Measurements from ENCODE around the gene MKKS. TPM values are rescaled to one million over a fixed set of nuclear protein-coding genes. Genes with fewer than 3 reads are reported as not detected.
A peak's percentile ranks its signal among the peaks of the same experiment; 100 is the strongest.

MKKS gene
- 15.1 and 16.3 TPM in 2 replicates for total RNA-seq (2014; rRNA removed; shearing (Covaris generic))

DNA sequence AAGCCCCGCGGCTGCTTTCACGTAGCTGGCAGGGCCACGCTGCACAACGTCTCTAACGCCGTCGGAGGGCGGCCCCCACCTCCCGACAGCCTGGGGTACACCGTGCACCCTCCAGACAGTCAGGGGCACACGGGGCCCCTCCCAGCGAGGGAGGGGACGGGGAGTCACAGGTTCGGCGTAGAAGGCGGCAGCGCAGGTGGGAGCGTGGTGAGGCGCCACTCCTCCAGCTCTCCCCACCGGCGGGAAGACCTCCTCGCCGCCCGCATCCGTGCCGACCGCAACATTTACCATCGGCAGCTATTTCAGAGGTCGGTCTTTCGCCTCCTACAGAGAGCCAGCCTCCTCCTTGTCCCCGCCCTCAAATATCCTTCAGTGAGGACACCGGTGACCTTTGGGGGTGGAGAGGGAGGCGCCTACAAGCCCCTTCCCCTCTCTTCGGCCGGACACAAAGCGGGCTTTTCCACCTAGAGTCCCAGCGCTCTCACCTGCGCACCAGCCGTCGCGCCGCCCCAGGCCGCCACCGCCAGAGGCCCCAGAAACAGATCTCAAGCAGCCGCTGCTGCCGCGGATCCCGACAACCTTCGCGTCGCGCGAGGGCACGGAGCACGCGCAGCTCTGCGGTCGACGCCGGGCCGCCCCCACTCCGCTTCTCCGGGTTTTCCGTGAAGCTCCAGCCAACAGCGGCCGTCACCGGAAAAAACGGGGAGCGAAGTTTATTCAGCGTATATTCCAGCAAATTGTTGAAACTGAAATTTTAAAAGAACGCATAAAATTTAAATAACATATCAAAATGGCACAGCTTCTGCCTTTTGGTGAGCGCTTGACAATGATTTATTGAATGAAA is at the start of gene MKKS:
MKKS (minus strand) TSS at position 600 of the 844 bp plus-strand sequence. CDS start 20,708 bp downstream, outside the sequence.
- H3K27ac ChIP-seq: peak within 1 kb of the TSS; percentile 91
- no peaks in the 10 kb centered on the region for H3K36me3 ChIP-seq
- H3K9me3 ChIP-seq (replicated peaks): no peaks in the 10 kb centered on the region
- H3K27me3 ChIP-seq: no peaks in the 10 kb centered on the region
- H3K4me1 ChIP-seq: peaks cover 17% of the 10 kb centered on the region
- DNase-seq: peak; percentile 91 to 93
- H3K4me3 ChIP-seq: peak within 1 kb of the TSS; percentile 82

- Histone ChIP-seq H3K4me3 (no peak overlapping the region), H3K9me3 (replicated peaks) (no peaks in the 10 kb centered on the region), H3K27ac (no peak overlapping the region), H3K4me1 (peaks cover 8% of the 10 kb centered on the region), H3K36me3 (no peaks in the 10 kb centered on the region), H3K27me3 (no peaks in the 10 kb centered on the region)
- no peak for DNase-seq
Measured at GRCh38 chr20:10483691-10484090, 49.7 kb upstream of the MKKS start.

- H3K36me3 ChIP-seq: no peaks in the 10 kb centered on the region
- no peak overlapping the region for H3K27ac ChIP-seq
- no peak overlapping the region for H3K4me3 ChIP-seq
- H3K27me3 ChIP-seq: no peaks in the 10 kb centered on the region
- no peaks in the 10 kb centered on the region for H3K9me3 ChIP-seq (replicated peaks)
- DNase-seq: peak; percentile 44 to 64
- peaks cover 8% of the 10 kb centered on the region for H3K4me1 ChIP-seq
Measured at GRCh38 chr20:10481676-10482075, 47.7 kb upstream of the MKKS start.

GRCh38 chr20:10478930-10479329 is 44.9 kb upstream of the MKKS start:
- no peak for DNase-seq
- Histone ChIP-seq H3K27ac (no peak overlapping the region), H3K27me3 (no peaks in the 10 kb centered on the region), H3K9me3 (replicated peaks) (no peaks in the 10 kb centered on the region), H3K4me1 (peaks cover 8% of the 10 kb centered on the region), H3K4me3 (no peak overlapping the region), H3K36me3 (no peaks in the 10 kb centered on the region)

DNA sequence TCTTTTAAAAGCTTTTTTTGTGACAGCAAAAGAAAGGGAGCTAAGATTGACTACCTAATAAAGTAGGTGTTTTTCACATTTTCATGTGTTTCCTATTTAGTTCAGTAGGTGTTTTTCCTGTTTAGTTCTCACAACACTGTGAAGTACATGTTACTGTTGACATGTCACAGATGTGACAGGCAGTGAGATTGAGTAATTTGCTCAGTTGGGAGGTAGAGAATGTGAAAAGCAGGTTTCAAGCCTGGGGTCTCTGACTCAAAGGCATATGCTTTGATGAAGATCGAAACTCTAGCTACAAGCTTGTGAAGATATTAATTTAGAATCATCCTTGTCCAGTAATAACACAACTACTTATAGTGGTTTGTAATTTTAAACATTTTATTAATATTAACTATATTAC is 44.2 kb upstream of the MKKS start:
- DNase-seq: no peak
- no peaks in the 10 kb centered on the region for H3K27me3 ChIP-seq
- H3K27ac ChIP-seq: no peak overlapping the region

GRCh38 chr20:10476319-10476724 is 42.3 kb upstream of the MKKS start:
- H3K27me3 ChIP-seq: no peaks in the 10 kb centered on the region
- no peaks in the 10 kb centered on the region for H3K36me3 ChIP-seq
- H3K9me3 ChIP-seq (replicated peaks): no peaks in the 10 kb centered on the region
- no peak for DNase-seq
- no peak overlapping the region for H3K27ac ChIP-seq
- H3K4me1 ChIP-seq: peaks cover 8% of the 10 kb centered on the region
- no peak overlapping the region for H3K4me3 ChIP-seq

More for the DNA sequence above, 44.2 kb upstream of the MKKS start:
- H3K4me3 ChIP-seq: no peak overlapping the region
- no peaks in the 10 kb centered on the region for H3K36me3 ChIP-seq
- H3K9me3 ChIP-seq (replicated peaks): no peaks in the 10 kb centered on the region
- peaks cover 8% of the 10 kb centered on the region for H3K4me1 ChIP-seq

DNA sequence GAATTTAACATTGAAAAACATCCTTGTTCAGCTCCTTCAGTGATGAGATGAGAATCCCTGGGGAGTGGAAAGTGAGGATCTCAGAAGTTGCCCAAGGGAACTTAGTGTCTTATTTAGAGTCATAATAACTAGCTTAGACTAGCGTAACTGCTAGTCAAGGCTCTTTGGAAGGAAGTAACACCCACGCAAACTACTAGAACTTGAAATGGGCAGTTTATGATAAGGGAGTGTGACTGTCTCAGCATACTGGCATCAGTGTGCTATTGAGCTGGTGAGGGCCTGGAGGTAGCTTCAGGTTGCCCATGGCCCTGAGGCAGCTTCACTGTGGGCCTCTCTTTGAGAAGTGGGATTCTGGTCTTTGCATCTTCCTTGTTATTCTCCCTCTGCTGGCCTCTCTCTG is 41.2 kb upstream of the MKKS start:
- Histone ChIP-seq H3K27me3 (no peaks in the 10 kb centered on the region), H3K36me3 (no peaks in the 10 kb centered on the region), H3K9me3 (replicated peaks) (no peaks in the 10 kb centered on the region), H3K4me3 (no peak overlapping the region), H3K4me1 (peaks cover 7% of the 10 kb centered on the region), H3K27ac (no peak overlapping the region)
- no peak for DNase-seq

GRCh38 chr20:10474606-10475184 is 40.7 kb upstream of the MKKS start:
- H3K36me3 ChIP-seq: no peaks in the 10 kb centered on the region
- no peaks in the 10 kb centered on the region for H3K27me3 ChIP-seq
- H3K27ac ChIP-seq: no peak overlapping the region
- DNase-seq: no peak
- H3K4me1 ChIP-seq: peaks cover 7% of the 10 kb centered on the region
- no peaks in the 10 kb centered on the region for H3K9me3 ChIP-seq (replicated peaks)
- no peak overlapping the region for H3K4me3 ChIP-seq

DNA sequence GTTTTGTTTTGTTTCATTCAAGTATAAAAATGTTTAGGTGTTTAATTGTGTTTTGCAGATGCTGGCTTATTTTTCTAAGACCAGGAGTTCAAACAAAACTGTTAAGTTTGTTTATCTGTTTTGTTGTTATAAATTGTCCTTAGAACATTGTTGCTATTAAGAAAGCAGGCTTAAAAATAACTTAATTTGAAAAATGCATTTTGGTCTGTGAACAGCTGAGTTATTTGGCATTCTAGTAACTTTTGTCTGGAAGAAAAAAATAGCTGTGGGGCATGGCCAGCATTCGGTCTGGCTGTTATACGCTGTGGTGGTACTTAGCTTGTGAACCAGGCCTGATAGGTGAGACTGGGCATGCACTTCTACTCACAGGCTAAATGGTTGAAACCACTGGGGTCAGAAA is 38.8 kb upstream of the MKKS start:
- Histone ChIP-seq H3K27ac (no peak overlapping the region), H3K4me1 (peaks cover 14% of the 10 kb centered on the region)

DNA sequence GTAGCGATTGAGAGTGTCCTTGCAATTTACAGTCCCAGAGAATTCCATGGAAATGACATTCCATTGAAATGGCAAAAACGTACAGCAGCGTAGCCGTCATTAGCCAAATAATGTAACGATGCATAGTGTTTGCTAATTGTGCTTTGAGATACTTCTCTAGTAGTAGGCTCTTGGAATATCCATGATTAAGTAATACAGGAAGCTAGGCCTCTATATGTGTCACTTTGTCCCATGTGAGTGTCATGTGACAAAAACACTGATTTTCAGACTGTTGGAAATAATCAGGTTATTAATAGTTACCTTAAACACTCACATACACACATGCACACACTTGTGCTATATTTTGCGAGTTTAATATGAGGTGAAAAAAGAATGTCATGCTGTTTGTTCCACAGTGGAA is 36.3 kb upstream of the MKKS start:
- Histone ChIP-seq H3K27ac (no peak overlapping the region), H3K4me3 (no peak overlapping the region)

More for the DNA sequence above, 38.8 kb upstream of the MKKS start:
- Histone ChIP-seq H3K9me3 (replicated peaks) (no peaks in the 10 kb centered on the region), H3K4me3 (no peak overlapping the region), H3K36me3 (no peaks in the 10 kb centered on the region), H3K27me3 (no peaks in the 10 kb centered on the region)
- no peak for DNase-seq

GRCh38 chr20:10469599-10469998 is 35.6 kb upstream of the MKKS start:
- Histone ChIP-seq H3K4me1 (peaks cover 39% of the 10 kb centered on the region), H3K27ac (no peak overlapping the region), H3K9me3 (replicated peaks) (no peaks in the 10 kb centered on the region), H3K4me3 (no peak overlapping the region), H3K27me3 (no peaks in the 10 kb centered on the region), H3K36me3 (no peaks in the 10 kb centered on the region)
- peak; percentile 40 to 74 for DNase-seq

More for the DNA sequence above, 36.3 kb upstream of the MKKS start:
- H3K4me1 ChIP-seq: peaks cover 33% of the 10 kb centered on the region
- no peaks in the 10 kb centered on the region for H3K36me3 ChIP-seq
- DNase-seq: no peak
- no peaks in the 10 kb centered on the region for H3K27me3 ChIP-seq
- H3K9me3 ChIP-seq (replicated peaks): no peaks in the 10 kb centered on the region

- Histone ChIP-seq H3K27ac (no peak overlapping the region), H3K4me1 (peaks cover 39% of the 10 kb centered on the region)
Measured at GRCh38 chr20:10469056-10469455, 35.0 kb upstream of the MKKS start.

GRCh38 chr20:10468340-10468845 is 34.4 kb upstream of the MKKS start:
- peaks cover 39% of the 10 kb centered on the region for H3K4me1 ChIP-seq
- no peaks in the 10 kb centered on the region for H3K27me3 ChIP-seq
- H3K27ac ChIP-seq: no peak overlapping the region
- no peak for DNase-seq
- H3K9me3 ChIP-seq (replicated peaks): no peaks in the 10 kb centered on the region
- no peaks in the 10 kb centered on the region for H3K36me3 ChIP-seq
- H3K4me3 ChIP-seq: no peak overlapping the region

More at GRCh38 chr20:10469056-10469455, 35.0 kb upstream of the MKKS start:
- Histone ChIP-seq H3K27me3 (no peaks in the 10 kb centered on the region), H3K9me3 (replicated peaks) (no peaks in the 10 kb centered on the region), H3K36me3 (no peaks in the 10 kb centered on the region), H3K4me3 (no peak overlapping the region)
- DNase-seq: no peak

DNA sequence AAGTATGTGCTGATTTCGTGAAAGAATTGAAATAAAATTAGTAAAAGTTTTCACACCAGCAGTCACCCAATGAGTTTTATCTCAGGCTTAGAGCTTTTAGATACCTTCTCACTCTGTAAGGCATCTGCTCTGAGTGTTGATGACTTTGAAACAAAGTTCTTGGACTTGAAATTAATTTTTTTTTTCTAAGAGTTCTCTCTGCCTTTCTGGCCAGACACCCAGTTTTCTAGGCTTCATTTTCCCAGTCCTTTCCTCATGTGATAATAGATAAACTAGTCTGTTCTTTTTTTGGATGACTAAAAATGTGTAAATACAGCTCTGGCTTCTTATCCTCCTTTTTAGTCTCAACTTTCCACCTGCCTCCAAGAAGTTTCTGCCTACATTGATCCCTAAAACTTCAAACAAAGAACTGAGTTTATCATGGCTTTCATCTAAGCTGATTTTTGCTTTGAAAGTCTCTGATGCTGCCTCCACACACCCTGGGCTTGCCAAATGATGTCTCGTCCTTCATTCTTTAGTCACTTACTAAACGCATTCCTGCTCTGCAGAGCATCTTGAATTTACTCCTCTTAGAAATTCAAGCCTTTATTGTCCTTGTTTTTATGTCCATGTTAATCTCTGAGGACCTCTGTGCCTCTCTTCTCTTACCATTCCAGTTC is 33.8 kb upstream of the MKKS start:
- no peak for DNase-seq
- Histone ChIP-seq H3K27ac (peak overlapping the region; percentile 79), H3K27me3 (no peaks in the 10 kb centered on the region), H3K9me3 (replicated peaks) (no peaks in the 10 kb centered on the region), H3K36me3 (no peaks in the 10 kb centered on the region), H3K4me1 (peaks cover 37% of the 10 kb centered on the region), H3K4me3 (no peak overlapping the region)

DNA sequence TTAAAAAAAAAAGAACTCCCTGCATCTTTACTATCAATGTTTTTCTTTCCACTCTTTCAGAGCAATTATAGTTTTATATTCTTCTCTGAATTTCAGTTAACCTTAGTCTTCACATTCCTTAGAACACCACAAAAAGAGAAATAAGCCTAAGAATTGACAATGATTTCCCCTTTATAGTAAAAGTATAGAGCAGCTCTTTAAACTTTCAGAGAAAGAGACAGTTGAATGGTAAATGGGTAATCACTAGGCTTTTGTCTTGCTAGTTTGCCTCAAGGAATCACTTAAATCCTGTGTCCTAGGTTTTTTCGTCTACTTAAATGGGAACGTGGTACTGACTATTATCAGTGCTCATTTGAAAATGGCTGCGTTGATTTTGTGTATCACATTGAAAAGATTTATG is 32.8 kb upstream of the MKKS start:
- DNase-seq: peak in 1 of 2 experiments; percentile 28
- Histone ChIP-seq H3K27me3 (no peaks in the 10 kb centered on the region), H3K36me3 (no peaks in the 10 kb centered on the region), H3K9me3 (replicated peaks) (no peaks in the 10 kb centered on the region), H3K4me3 (peak overlapping the region; percentile 9; the same call in 1 of the 2 replicates), H3K27ac (peak overlapping the region; percentile 79), H3K4me1 (peaks cover 40% of the 10 kb centered on the region)

Data from SJCRH30 (cell line).